Progenitor cell of endocrine pancreas (in vitro differentiated cells): ENCODE measurements around the gene PHF3. TPM values are rescaled to one million over a fixed set of nuclear protein-coding genes. Genes with fewer than 3 reads are reported as not detected.

ENCODE experiments used
- DNase-seq: peaks from one replicate; pipeline ENCODE4 v3.0.0; 2021; ENCODE audit warnings: low spot score; ENCODE audit not compliant: unreplicated experiment
- H3K27ac Mint-ChIP-seq: 2 replicates; pipeline ENCODE4 v1.8.0; 2021; ENCODE audit warnings: mild to moderate bottlenecking, moderate library complexity, mixed read lengths
- H3K27me3 Mint-ChIP-seq: 2 replicates; pipeline ENCODE4 v1.8.0; 2021; ENCODE audit warnings: mixed read lengths
- H3K36me3 Mint-ChIP-seq: 2 replicates; pipeline ENCODE4 v1.8.0; 2022; ENCODE audit warnings: mixed read lengths; ENCODE audit not compliant: insufficient read depth
- H3K4me1 Mint-ChIP-seq: 2 replicates; pipeline ENCODE4 v1.8.0; 2021; ENCODE audit warnings: low read depth, mixed read lengths
- H3K4me3 Mint-ChIP-seq: 2 replicates; pipeline ENCODE4 v1.8.0; 2021; ENCODE audit warnings: low read depth, mild to moderate bottlenecking, moderate library complexity, mixed read lengths
- H3K9me3 Mint-ChIP-seq: 2 replicates; pipeline ENCODE4 v1.8.0; 2021; ENCODE audit warnings: low read depth, mixed read lengths
- total RNA-seq: library from RNA; stranded (reverse); gene quantifications from 2 replicates; pipeline ENCODE4 v1.2.1, GENCODE V29; 2021
- TF ChIP-seq, protein P1 (sequence below): fragments of 200-600 bp; sonication (generic); IDR thresholded peaks from one replicate; pipeline ENCODE4 v1.5.0; 2021; ENCODE audit warnings: antibody characterized with exemption, mild to moderate bottlenecking; ENCODE audit not compliant: unreplicated experiment

Gene PHF3
- total RNA-seq, 1 donor from 2014 or later = 61.6 TPM

DNA sequence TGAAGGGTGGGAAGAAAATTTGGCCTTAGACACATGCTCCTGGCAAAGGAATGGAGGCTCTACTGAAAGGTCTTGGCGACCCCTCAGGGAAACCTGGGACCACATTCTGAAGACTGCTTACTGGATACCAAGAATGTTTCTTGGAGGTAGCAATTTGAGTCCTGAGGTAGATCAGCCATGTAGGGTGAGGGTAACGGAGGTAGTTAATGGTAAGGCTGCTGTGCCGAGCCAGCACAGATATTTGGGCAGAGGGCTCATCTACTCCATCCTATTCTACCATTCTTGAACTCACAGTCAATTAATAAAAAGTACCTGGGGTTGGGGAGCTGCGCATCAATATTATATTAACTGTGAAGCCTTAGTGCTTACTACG is 401 bp upstream of the PHF3 start:
- peak overlapping the region; percentile 93 for H3K27ac Mint-ChIP-seq
- H3K36me3 Mint-ChIP-seq = no peaks in the 10 kb centered on the region
- H3K9me3 Mint-ChIP-seq = no peaks in the 10 kb centered on the region
- H3K27me3 Mint-ChIP-seq = no peaks in the 10 kb centered on the region
- peaks cover 29% of the 10 kb centered on the region for H3K4me1 Mint-ChIP-seq
- TF ChIP-seq, protein P1, sequence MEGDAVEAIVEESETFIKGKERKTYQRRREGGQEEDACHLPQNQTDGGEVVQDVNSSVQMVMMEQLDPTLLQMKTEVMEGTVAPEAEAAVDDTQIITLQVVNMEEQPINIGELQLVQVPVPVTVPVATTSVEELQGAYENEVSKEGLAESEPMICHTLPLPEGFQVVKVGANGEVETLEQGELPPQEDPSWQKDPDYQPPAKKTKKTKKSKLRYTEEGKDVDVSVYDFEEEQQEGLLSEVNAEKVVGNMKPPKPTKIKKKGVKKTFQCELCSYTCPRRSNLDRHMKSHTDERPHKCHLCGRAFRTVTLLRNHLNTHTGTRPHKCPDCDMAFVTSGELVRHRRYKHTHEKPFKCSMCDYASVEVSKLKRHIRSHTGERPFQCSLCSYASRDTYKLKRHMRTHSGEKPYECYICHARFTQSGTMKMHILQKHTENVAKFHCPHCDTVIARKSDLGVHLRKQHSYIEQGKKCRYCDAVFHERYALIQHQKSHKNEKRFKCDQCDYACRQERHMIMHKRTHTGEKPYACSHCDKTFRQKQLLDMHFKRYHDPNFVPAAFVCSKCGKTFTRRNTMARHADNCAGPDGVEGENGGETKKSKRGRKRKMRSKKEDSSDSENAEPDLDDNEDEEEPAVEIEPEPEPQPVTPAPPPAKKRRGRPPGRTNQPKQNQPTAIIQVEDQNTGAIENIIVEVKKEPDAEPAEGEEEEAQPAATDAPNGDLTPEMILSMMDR = no peak
- DNase-seq = no peak
- peak overlapping the region; percentile 96 for H3K4me3 Mint-ChIP-seq

DNA sequence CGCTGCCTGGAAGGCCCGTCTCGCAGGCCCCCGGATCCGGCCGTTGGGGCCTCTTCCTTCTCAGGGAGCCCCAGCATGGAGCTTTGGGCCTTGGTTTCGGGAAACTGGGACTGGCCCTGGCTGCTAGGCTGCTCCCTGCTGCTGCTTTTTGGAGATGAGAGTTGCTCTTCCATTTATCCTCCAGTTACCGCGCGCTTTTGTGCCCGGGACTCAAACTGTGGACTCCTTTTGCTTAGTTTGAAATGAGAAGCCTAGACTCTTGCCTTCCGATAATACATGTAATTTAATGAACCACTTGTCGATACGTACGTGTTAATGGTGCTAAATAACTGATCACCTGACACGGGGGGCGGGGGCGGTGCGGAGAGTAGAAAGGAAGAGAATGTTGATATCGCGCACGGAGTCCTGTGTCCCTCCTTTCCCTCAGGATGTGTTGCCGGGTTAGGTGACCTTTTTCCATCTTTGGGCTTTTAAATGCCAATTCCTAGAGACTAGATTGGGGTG is 968 bp downstream of the PHF3 start:
- TF ChIP-seq, protein P1 = no peak
- DNase-seq = peak; percentile 23
- peak overlapping the region; percentile 100 for H3K27ac Mint-ChIP-seq

DNA sequence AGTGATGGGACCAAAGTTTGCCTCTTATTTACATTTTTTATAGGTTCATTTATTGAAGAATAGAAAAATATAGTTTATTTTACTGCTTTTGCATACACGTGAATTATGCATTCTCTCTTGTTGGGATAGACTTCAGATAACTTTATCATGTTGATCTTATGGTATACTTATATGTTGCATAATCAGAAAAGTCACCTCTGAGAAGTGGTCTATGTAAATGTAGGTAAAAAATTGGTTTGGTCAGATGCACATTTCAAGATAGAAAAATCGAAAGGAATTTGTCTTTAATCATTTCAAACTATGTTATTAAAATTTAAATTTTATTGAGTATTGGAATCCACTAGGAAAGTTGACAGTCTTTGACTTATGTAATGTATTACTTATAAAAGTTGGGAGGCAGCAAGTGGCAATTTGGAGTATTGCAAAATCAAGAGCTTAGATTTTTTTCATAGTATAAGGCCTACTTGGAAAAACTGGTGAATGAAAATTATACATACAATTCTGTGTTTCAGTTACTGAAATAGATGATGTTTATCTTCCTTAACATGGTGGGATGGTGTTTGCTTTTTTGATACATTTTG is 2.4 kb downstream of the PHF3 start:
- no peak for DNase-seq
- peak overlapping the region; percentile 96 for H3K4me3 Mint-ChIP-seq
- peaks cover 36% of the 10 kb centered on the region for H3K4me1 Mint-ChIP-seq
- peak overlapping the region; percentile 33 for H3K27ac Mint-ChIP-seq
- TF ChIP-seq, protein P1 = no peak
- H3K9me3 Mint-ChIP-seq = no peaks in the 10 kb centered on the region
- no peaks in the 10 kb centered on the region for H3K36me3 Mint-ChIP-seq
- H3K27me3 Mint-ChIP-seq = no peaks in the 10 kb centered on the region

More for the DNA sequence above, 968 bp downstream of the PHF3 start:
- peak overlapping the region; percentile 96 for H3K4me3 Mint-ChIP-seq
- H3K9me3 Mint-ChIP-seq = no peaks in the 10 kb centered on the region
- H3K36me3 Mint-ChIP-seq = no peaks in the 10 kb centered on the region
- peaks cover 37% of the 10 kb centered on the region for H3K4me1 Mint-ChIP-seq
- H3K27me3 Mint-ChIP-seq = no peaks in the 10 kb centered on the region

DNA sequence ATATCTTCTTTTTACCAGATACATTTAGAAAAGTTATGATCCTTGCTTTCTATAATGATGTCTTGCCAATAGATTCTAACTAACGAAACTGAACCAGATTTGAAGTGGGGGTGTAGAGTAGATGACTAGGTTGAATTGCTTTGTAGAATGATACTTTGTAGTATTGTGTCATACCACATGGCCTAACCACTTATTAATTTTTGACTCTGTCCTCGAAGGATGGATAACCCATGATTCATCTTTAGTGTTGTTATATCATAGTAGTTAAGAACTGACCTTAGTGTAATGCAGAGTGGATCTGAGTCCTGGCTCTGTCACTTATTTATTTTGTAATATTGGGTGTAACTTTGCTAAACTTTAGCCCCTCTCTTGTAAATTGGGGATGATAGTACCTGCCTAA is 4.5 kb downstream of the PHF3 start:
- DNase-seq = no peak
- H3K27me3 Mint-ChIP-seq = no peaks in the 10 kb centered on the region
- H3K36me3 Mint-ChIP-seq = peaks cover 1% of the 10 kb centered on the region
- TF ChIP-seq, protein P1 = no peak
- peaks cover 41% of the 10 kb centered on the region for H3K4me1 Mint-ChIP-seq
- no peak overlapping the region for H3K4me3 Mint-ChIP-seq
- no peak overlapping the region for H3K27ac Mint-ChIP-seq
- H3K9me3 Mint-ChIP-seq = no peaks in the 10 kb centered on the region

DNA sequence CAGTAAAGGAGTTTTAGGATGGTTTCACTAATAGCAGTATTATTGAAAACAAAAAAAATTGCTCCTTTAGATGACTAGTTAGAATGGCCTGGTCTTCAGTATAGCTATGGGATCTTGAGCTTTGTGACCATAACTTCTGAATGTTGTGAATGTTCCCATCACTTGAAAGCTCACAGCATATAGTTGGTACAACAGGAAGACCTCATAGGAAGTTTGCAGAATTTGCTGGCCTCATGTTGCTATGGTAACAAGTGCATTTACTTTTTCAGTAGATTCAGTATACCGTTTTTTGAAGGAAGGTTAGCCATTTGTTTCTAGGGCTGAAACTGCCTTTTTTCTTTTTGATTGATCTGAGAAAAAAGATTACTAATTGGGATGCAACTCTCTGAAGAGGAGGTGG is 8.3 kb downstream of the PHF3 start:
- Mint-ChIP-seq H3K27ac (no peak overlapping the region), H3K4me3 (no peak overlapping the region), H3K4me1 (peaks cover 29% of the 10 kb centered on the region), H3K9me3 (no peaks in the 10 kb centered on the region), H3K36me3 (peaks cover 1% of the 10 kb centered on the region), H3K27me3 (no peaks in the 10 kb centered on the region)
- TF ChIP-seq, protein P1 = no peak
- no peak for DNase-seq
